Measurements from ENCODE around the gene SSC4D.
"Not testable (repeated sequence)": the region's sequence is repeated elsewhere in the genome, so short reads cannot be mapped to it uniquely, and the experiment has no call there.

SSC4D gene

GRCh38 chr7:76411626-76412025 lies 2.1 kb upstream of the SSC4D start:
- DNase-seq (ENCODE audit: extremely low spot score): no peak
- ChIA-PET CTCF (no interaction called here), POLR2A (no interaction called here)
- TF ChIP-seq FOXM1 (IDR thresholded peaks at IDR 0.05; ENCODE audit: borderline replicate concordance) (no peak), ARNT (IDR thresholded peaks at IDR 0.05) (no peak), FOXK2 (IDR thresholded peaks at IDR 0.05) (no peak), SUZ12 (IDR thresholded peaks at IDR 0.05) (no peak), HDGF (IDR thresholded peaks at IDR 0.05; ENCODE audit: borderline replicate concordance) (no peak), ZNF384 (IDR thresholded peaks at IDR 0.05) (no peak), BHLHE40 (IDR thresholded peaks at IDR 0.05; ENCODE audit: borderline replicate concordance) (no peak), CTBP1 (IDR thresholded peaks at IDR 0.05; ENCODE audit: borderline replicate concordance) (no peak), L3MBTL2 (conservative IDR thresholded peaks at IDR 0.05) (no peak), TARDBP (IDR thresholded peaks at IDR 0.05) (no peak), SP1 (IDR thresholded peaks at IDR 0.05) (no peak), ELF4 (IDR thresholded peaks at IDR 0.05) (no peak), LEF1 (IDR thresholded peaks at IDR 0.05; ENCODE audit: borderline replicate concordance) (no peak), PKNOX1 (IDR thresholded peaks at IDR 0.05) (no peak), NFRKB (IDR thresholded peaks at IDR 0.05) (no peak), FOXA1 (IDR thresholded peaks at IDR 0.05) (no peak)

GRCh38 chr7:76408121-76408560 lies 1.4 kb downstream of the SSC4D start:
- ChIA-PET POLR2A (interaction anchor here (0.9 kb wide), 1 partner anchor 15 kb away, joined by 3 read pairs; no protein-coding TSS in a partner anchor), CTCF (no interaction called here)
- peak; percentile 3 for DNase-seq (ENCODE audit: extremely low spot score)
- TF ChIP-seq ELF4 (IDR thresholded peaks at IDR 0.05) (no peak), SUZ12 (IDR thresholded peaks at IDR 0.05) (no peak), SP1 (IDR thresholded peaks at IDR 0.05) (no peak), FOXA1 (IDR thresholded peaks at IDR 0.05) (no peak), ARNT (IDR thresholded peaks at IDR 0.05) (no peak), LEF1 (IDR thresholded peaks at IDR 0.05; ENCODE audit: borderline replicate concordance) (no peak), FOXM1 (IDR thresholded peaks at IDR 0.05; ENCODE audit: borderline replicate concordance) (no peak)

- DNase-seq (ENCODE audit: extremely low spot score): no peak
- ChIA-PET CTCF (no interaction called here), POLR2A (interaction anchor here (0.9 kb wide), 1 partner anchor 15 kb away, joined by 3 read pairs; no protein-coding TSS in a partner anchor)
- TF ChIP-seq FOXA1 (IDR thresholded peaks at IDR 0.05) (no peak), TARDBP (IDR thresholded peaks at IDR 0.05) (no peak)
These were observed 1.8 kb downstream of the SSC4D start for GRCh38 chr7:76407718-76408117.

GRCh38 chr7:76405738-76406137 lies 3.8 kb downstream of the SSC4D start:
- ChIA-PET POLR2A (no interaction called here), CTCF (no interaction called here)
- TF ChIP-seq PKNOX1 (IDR thresholded peaks at IDR 0.05): no peak
- TF ChIP-seq SP1 (IDR thresholded peaks at IDR 0.05): no peak
- TF ChIP-seq CTBP1 (IDR thresholded peaks at IDR 0.05; ENCODE audit: borderline replicate concordance): no peak
- TF ChIP-seq FOXA1 (IDR thresholded peaks at IDR 0.05): no peak
- no peak for TF ChIP-seq HDGF (IDR thresholded peaks at IDR 0.05; ENCODE audit: borderline replicate concordance)
- TF ChIP-seq LEF1 (IDR thresholded peaks at IDR 0.05; ENCODE audit: borderline replicate concordance): no peak
- no peak for TF ChIP-seq ARNT (IDR thresholded peaks at IDR 0.05)
- TF ChIP-seq NFRKB (IDR thresholded peaks at IDR 0.05): no peak
- no peak for TF ChIP-seq SUZ12 (IDR thresholded peaks at IDR 0.05)
- no peak for DNase-seq (ENCODE audit: extremely low spot score)

- ChIA-PET POLR2A (no interaction called here), CTCF (no interaction called here)
- TF ChIP-seq NFRKB (IDR thresholded peaks at IDR 0.05) (no peak), FOXA1 (IDR thresholded peaks at IDR 0.05) (no peak), PKNOX1 (IDR thresholded peaks at IDR 0.05) (no peak), FOXK2 (IDR thresholded peaks at IDR 0.05) (no peak), L3MBTL2 (conservative IDR thresholded peaks at IDR 0.05) (no peak), TARDBP (IDR thresholded peaks at IDR 0.05) (no peak), FOXM1 (IDR thresholded peaks at IDR 0.05; ENCODE audit: borderline replicate concordance) (no peak), BHLHE40 (IDR thresholded peaks at IDR 0.05; ENCODE audit: borderline replicate concordance) (no peak), ZNF384 (IDR thresholded peaks at IDR 0.05) (no peak), ARNT (IDR thresholded peaks at IDR 0.05) (no peak), ELF4 (IDR thresholded peaks at IDR 0.05) (no peak), SUZ12 (IDR thresholded peaks at IDR 0.05) (no peak), HDGF (IDR thresholded peaks at IDR 0.05; ENCODE audit: borderline replicate concordance) (no peak), CTBP1 (IDR thresholded peaks at IDR 0.05; ENCODE audit: borderline replicate concordance) (no peak), SP1 (IDR thresholded peaks at IDR 0.05) (no peak), LEF1 (IDR thresholded peaks at IDR 0.05; ENCODE audit: borderline replicate concordance) (no peak)
- no peak for DNase-seq (ENCODE audit: extremely low spot score)
These were observed 5.6 kb downstream of the SSC4D start for GRCh38 chr7:76403780-76404494.

- POLR2A ChIA-PET; CTCF ChIA-PET; DNase-seq (ENCODE audit: extremely low spot score): not testable (repeated sequence)
These were observed 6.4 kb downstream of the SSC4D start for GRCh38 chr7:76403097-76403496.

GRCh38 chr7:76400248-76400647 lies 9.2 kb downstream of the SSC4D start:
- ChIA-PET POLR2A (no interaction called here), CTCF (no interaction called here)
- TF ChIP-seq FOXM1 (IDR thresholded peaks at IDR 0.05; ENCODE audit: borderline replicate concordance): no peak
- no peak for DNase-seq (ENCODE audit: extremely low spot score)

Measured in HEK293T (cell line).